K562 (cell line): ENCODE data around the gene SHFL. TPM values are rescaled to one million over a fixed set of nuclear protein-coding genes. Genes with fewer than 3 reads are reported as not detected.

Experiments used
- ARHGAP35 ChIP-seq: fragments of 450-650 bp; IDR thresholded peaks from 2 replicates; pipeline ENCODE4 v1.6.1; 2018; ENCODE audit not compliant: partially characterized antibody
- BRCA1 ChIP-seq, 2 experiments: fragments of 450-650 bp in 1 of 2; sonication (generic) in 1 of 2; formaldehyde crosslinking in 1 of 2; IDR thresholded peaks; 2 replicates each; pipeline versions ENCODE4 v1.5.0 to v1.6.1; 2017 to 2020; ENCODE audit warnings: mild to moderate bottlenecking in 1 of 2, missing genetic modification reagents in 1 of 2
- CBX1 ChIP-seq: sonication (generic); IDR thresholded peaks from 2 replicates; pipeline ENCODE4 v1.6.1; 2016; ENCODE audit warnings: antibody characterized with exemption, low read depth, mild to moderate bottlenecking
- CREM ChIP-seq: IDR thresholded peaks from 2 replicates; pipeline ENCODE4 v1.6.1; 2014; ENCODE audit warnings: antibody characterized with exemption, low read depth
- DMBX1 ChIP-seq: fragments of 250-450 bp; sonication (Bioruptor Pico); IDR thresholded peaks from 2 replicates; pipeline ENCODE4 v1.8.0; 2022; ENCODE audit warnings: inconsistent platforms, mild to moderate bottlenecking, moderate library complexity, borderline replicate concordance
- EHMT2 ChIP-seq: fragments of 450-650 bp; IDR thresholded peaks from 2 replicates; pipeline ENCODE4 v1.6.1; 2018; ENCODE audit warnings: antibody characterized with exemption
- GATAD2A ChIP-seq: fragments of 450-650 bp; IDR thresholded peaks from 2 replicates; pipeline ENCODE4 v1.6.1; 2017
- GMEB1 ChIP-seq: fragments of 250-450 bp; sonication (Bioruptor Pico); IDR thresholded peaks from 2 replicates; pipeline ENCODE4 v1.4.0; 2020; ENCODE audit warnings: mild to moderate bottlenecking
- LARP7 ChIP-seq: fragments of 450-650 bp; IDR thresholded peaks from 2 replicates; pipeline ENCODE4 v1.6.1; 2016
- MTF1 ChIP-seq: fragments of 250-450 bp; sonication (Bioruptor Pico); IDR thresholded peaks from 2 replicates; pipeline ENCODE4 v1.9.0; 2021; ENCODE audit warnings: moderate library complexity, mild to moderate bottlenecking, inconsistent platforms, borderline replicate concordance
- NCOA1 ChIP-seq: fragments of 450-650 bp; IDR thresholded peaks from 2 replicates; pipeline ENCODE4 v1.6.1; 2016; ENCODE audit warnings: low read depth
- NUFIP1 ChIP-seq: fragments of 450-650 bp; IDR thresholded peaks from 2 replicates; pipeline ENCODE4 v1.6.1; 2018; ENCODE audit not compliant: partially characterized antibody
- POLR2G ChIP-seq: fragments of 200-400 bp; formaldehyde crosslinking; IDR thresholded peaks from 2 replicates; pipeline ENCODE4 v1.6.1; 2017; ENCODE audit warnings: low read depth, mild to moderate bottlenecking, antibody characterized with exemption, low read length, moderate library complexity
- TFAP4 ChIP-seq: sonication (generic); formaldehyde crosslinking; IDR thresholded peaks from 2 replicates; pipeline ENCODE4 v1.8.0; 2022; ENCODE audit warnings: missing genetic modification reagents, mild to moderate bottlenecking, moderate library complexity, borderline replicate concordance
- VEZF1 ChIP-seq: fragments of 200-800 bp; sonication (Bioruptor generic); IDR thresholded peaks from 2 replicates; pipeline ENCODE4 v1.6.1; 2017; ENCODE audit warnings: missing genetic modification characterization, missing compliant biosample characterization
- ZBTB12 ChIP-seq: fragments of 250-450 bp; sonication (Bioruptor Pico); IDR thresholded peaks from 2 replicates; pipeline ENCODE4 v1.4.0; 2020
- ZBTB2 ChIP-seq: fragments of 450-650 bp; IDR thresholded peaks from 2 replicates; pipeline ENCODE4 v1.6.1; 2016; ENCODE audit warnings: antibody characterized with exemption
- ZC3H11A ChIP-seq: IDR thresholded peaks from 2 replicates; pipeline ENCODE4 v1.6.1; 2012; ENCODE audit warnings: low read depth, low read length, improper control_type of control experiment
- ZNF449 ChIP-seq: fragments of 250-450 bp; sonication (Bioruptor Pico); IDR thresholded peaks from 2 replicates; pipeline ENCODE4 v1.8.0; 2022; ENCODE audit warnings: moderate library complexity, mild to moderate bottlenecking, inconsistent platforms
- polyA plus RNA-seq, 8 experiments: library from polyadenylated mRNA; depleted of rRNA in 4 of 8; stranded (reverse) in 5 of 8; unstranded in 3 of 8; fragments of >200 nt; fragmentation: Nextera tagmentation in 2 of 8; fragmentation: Illumina TruSeq in 1 of 8; extraction: Ambion mirVana in 2 of 8; extraction: Trizol in 1 of 8; gene quantifications; 2 replicates each; pipeline versions ENCODE4 v1.2.1 to v1.2.3, GENCODE V29; 2011 to 2014; ENCODE audit warnings: inconsistent platforms in 1 of 8, missing spikeins in 1 of 8
- total RNA-seq, 7 experiments: library from RNA; depleted of rRNA in 6 of 7; stranded (reverse); fragments of >200 nt in 6 of 7; fragmentation: Illumina TruSeq in 2 of 7; extraction: Trizol in 2 of 7; gene quantifications; 2 replicates each; pipeline versions ENCODE4 v1.2.1 to v1.2.3, GENCODE V29; 2011 to 2021; ENCODE audit warnings: low replicate concordance in 1 of 7

The SHFL gene
- total and polyA plus RNA-seq, 9 of the 15 experiments (the other 6 are each of a cell fraction or from before 2014, with no cell fraction given), result 1.5 to 25.7 (median 13.0) TPM

GRCh38 chr19:10061717-10062310 is 24.3 kb upstream of the SHFL start (continued):
- TF ChIP-seq GMEB1, result peak; percentile 61
- TF ChIP-seq ZBTB2, result no peak
- TF ChIP-seq CREM, result peak; percentile 58
- peak; percentile 96 for TF ChIP-seq NCOA1
- no peak for TF ChIP-seq BRCA1 (IDR thresholded peaks at IDR 0.05)
- TF ChIP-seq BRCA1 (CRISPR knock-in tag; IDR thresholded peaks at IDR 0.05), result no peak
- TF ChIP-seq ZC3H11A, result no peak
- TF ChIP-seq LARP7, result no peak
- TF ChIP-seq TFAP4, result peak; percentile 40; the same call in 1 of the 2 replicates
- TF ChIP-seq ARHGAP35, result no peak
- no peak for TF ChIP-seq ZBTB12
- TF ChIP-seq ZNF449 (CRISPR knock-in tag), result no peak
- no peak for TF ChIP-seq POLR2G
- peak; percentile 98 for TF ChIP-seq EHMT2
- peak; percentile 95 for TF ChIP-seq VEZF1 (CRISPR knock-in tag)
- no peak for TF ChIP-seq GATAD2A
- peak; percentile 38; the same call in 1 of the 2 replicates for TF ChIP-seq DMBX1 (CRISPR knock-in tag)
- no peak for TF ChIP-seq CBX1
- TF ChIP-seq NUFIP1, result no peak
- TF ChIP-seq MTF1, result no peak
